MV-4-11 (cell line): ENCODE results near the gene PACSIN2.
"Not testable (repeated sequence)": the region's sequence is repeated elsewhere in the genome, so short reads cannot be mapped to it uniquely, and the experiment has no call there.

Experiments used
- DNase-seq: peaks from one replicate; lab custom pipeline; 2025; lab: John Stamatoyannopoulos, UW

Gene PACSIN2

DNA sequence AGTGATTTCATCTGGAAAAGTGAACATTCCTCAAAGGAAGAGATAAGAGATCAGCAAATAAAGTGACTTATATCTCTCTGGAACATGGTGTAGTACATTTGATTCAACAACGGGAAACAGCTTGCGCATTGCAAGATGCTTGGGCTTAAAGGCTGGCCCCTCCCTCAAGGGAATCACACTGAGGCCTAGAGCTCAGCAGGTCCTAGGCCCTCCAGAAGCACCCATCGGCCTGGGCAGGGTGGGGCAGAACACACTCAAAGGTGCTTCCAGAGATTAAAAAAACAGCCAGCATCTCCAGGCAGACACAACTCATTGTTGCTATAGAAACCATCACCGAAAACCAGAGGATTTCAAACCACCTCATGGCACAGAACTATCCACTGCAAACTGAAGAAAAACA lies 88.8 kb downstream of the PACSIN2 start:
- DNase-seq, result no peak

DNA sequence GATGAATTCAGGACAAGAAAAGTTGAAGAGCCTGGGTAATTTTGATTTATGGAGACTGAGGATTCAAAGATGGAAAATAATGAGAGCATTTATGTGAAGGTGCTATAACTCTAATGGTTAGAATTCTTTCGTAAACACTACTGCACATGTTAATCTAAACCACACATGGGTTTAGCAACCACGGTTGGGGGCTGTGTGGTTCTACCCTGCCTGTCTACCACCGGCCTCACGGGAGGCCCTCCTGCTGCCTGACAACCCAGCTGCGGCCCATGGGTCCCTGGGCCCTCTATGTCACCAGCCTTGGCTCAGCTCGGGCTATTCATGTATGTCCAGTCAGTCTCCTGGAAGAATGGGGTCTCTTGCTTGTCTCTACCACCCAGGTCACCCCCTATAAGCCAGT lies 89.4 kb downstream of the PACSIN2 start:
- DNase-seq, result peak; percentile 67

DNA sequence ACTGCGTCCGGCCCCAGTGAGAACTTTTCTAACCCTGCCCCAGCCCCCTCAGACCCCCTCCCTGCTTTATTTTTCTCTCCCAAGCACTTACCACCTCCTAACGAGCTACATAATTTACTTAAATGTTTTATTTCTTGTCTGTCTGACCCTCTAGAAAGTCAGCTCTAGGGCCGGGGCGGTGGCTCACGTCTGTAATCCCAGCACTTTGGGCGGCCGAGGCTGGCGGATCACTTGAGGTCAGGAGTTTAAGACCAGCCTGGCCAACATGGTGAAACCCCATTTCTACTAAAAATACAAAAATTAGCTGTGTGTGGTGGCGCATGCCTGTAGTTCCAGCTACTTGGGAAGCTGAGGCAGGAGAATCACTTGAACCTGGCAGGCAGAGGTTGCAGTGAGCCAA lies 89.9 kb downstream of the PACSIN2 start:
- not testable (repeated sequence) for DNase-seq

DNA sequence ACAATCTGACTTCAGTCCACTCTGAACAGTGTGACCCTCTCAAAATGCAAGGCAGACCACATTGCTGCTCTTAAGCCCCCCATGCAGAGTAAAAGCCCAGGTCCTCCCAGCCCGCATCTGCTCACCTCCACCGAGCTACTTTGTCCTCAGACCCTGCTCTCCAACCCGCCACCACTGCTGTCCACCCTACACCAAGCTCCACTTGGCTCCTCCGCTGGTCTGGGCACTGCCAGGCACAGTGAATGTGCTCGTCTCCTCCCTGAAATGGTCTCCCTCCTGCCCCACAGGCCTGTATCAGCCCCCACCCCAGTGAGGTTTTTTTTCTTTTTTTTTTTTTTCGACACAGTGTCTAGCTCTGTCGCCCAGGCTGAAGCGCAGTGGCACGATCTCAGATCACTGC lies 90.5 kb downstream of the PACSIN2 start:
- DNase-seq, result no peak

DNA sequence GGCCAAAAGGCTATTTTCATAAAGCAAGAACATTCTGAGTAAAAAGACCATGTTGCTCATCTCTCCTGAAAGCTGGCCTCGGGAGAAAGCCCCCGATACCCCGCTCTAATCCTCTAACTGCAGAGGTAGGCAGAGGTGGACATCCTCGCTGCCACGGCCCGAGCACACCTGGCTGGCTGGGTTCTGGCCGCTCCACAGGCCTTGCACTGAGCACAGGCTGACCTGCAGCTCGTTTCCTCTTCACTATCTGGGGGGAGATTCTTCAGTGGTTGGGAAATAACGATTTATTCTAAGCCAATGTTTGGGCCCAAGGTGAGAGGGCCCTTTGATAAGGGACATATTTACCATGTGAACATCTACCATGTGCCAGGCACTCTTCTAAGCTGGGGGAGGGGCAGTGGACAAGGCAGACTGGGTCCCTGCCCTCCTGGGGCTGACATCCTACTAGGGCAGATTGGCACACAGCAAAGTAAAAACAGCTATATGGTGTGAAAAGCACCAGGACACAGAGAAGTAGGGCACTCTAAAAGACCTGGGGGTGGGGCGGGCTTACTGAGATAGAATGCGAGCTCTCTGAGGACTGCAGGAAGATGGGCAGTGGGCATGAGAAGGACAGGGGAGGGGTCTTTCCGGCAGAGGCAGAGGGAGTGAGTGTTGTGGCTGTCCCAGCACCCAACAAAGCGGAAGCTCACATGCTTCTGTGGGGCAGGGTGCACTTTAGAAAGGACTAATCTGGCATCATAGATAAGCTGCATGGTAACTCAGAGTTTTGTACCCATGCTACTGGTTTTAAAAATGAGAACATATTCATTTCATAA lies 92.4 kb downstream of the PACSIN2 start:
- DNase-seq, result no peak

DNA sequence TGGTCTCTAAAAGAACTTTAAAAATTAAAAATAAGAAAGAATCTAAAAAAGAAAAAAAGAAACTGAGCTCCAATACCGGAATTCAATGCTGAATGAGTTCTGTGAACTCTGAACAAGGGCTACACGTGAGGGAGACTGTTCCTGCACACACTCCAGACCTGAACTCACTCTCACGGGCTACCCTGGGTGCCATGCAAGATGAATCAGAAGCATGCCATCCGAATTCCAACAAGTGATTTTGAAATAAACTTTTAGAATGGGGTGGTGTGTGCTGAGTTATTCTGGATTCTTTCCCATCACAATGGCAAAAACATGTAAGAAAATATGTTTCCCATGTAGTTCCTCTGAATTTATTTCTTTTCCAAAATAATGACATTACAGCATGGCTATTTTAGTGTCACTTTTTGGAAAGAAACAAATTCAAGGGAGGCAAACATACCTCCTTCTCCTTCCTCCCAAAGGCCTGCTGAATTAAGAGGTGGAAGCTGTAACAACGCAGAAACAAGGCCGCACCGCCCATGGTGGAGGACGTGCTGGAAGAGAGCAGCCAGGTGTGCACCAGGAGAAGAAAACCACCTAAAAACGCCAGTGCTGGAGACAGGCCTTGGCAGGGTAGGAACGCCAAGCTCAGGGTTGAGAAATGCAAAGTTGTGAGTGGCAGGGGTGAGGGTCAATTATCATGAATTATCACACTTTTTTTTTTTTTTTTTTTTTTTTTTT lies 94.7 kb downstream of the PACSIN2 start:
- DNase-seq, result no peak

DNA sequence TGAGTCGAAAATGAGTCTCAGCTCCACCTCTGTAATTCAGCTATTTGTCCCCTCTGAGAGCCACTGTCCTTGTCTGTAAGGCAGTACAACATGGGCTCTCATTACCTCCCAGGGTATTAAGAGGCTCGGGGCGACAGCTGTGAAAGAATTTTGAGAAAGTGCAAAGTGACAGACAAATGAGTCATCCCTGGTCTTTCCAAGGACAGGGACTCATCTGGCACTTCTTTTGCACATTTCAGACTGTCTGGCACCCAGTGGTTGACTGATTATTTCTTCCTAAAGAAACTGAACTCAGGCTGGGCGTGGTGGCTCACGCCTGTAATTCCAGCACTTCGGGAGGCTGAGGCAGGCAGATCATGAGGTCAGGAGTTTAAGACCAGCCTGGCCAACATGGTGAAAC lies 95.8 kb downstream of the PACSIN2 start:
- DNase-seq, result peak; percentile 63

DNA sequence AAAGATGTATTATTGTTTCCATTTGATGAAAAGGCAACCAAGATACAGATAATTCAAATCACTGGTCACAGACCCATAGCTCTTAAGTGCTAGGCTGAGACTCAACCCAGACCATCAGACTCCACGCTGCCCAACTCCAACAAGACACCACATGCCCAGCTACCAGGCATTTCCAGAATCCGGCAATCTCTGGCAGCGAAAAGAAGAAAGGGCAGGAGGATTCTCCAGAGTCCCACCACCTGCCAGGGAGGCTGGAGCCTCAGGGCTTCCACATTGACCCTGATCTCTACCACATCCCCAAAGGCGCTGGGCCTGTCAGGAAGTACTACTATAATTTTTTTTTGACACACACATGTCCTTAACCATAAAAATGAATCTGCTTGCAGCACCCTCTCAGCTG lies 96.4 kb downstream of the PACSIN2 start:
- peak; percentile 37 for DNase-seq

DNA sequence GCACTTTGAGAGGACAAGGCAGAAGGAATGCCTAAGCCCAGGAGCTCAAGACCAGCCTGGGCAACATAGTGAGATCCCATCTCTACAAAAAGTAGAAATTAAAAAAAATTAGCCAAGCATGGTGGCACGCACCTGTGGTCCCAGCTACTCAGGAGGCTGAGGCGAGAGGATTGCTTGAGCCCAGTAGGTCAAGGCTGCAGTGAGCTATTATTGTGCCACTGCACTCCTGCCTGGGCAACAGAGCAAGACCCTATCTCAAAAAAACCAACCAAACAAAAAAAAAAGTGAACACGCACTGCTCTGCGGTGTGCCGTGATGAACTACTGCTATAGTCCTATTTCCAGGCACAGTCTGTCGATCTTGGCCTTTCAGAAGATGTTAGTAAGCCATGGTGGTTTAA lies 97.6 kb downstream of the PACSIN2 start:
- not testable (repeated sequence) for DNase-seq

DNA sequence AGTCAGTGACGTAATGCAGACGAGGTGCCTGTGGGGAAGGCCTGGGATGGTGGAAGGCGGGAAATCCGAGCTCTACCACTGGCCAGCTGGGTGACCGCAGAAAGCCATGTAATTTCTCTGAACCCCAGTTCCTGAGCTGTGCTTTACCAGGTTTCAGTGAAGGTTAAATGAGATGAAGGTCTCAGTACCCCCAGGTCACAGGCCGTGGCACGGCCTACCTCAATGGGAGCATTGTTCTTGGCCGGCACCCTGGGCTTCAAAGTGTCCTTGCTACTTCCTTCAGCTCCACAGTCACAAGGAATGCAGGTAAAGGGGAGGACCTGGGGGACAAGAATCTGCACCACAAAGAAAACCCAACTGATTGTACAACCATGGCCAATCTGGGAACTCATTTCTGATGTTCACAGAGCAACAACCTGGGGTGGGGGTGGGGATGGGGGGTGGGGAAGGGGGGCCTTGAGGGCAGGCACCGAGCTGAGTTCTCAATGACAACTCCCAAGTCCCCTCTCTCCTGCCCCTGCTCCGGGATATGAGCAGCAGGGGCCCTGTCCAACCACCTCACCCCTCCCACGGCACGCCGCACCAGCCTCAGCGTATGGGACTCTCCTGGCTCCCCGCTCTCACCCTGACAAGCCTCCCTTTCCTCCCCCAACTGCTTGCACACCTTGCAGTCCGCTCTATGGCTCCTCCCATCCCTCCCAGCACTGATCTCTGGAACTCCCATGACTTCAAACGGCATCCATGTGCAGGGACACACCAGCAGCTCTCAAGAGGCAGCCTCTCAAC lies 98.8 kb downstream of the PACSIN2 start:
- no peak for DNase-seq

DNA sequence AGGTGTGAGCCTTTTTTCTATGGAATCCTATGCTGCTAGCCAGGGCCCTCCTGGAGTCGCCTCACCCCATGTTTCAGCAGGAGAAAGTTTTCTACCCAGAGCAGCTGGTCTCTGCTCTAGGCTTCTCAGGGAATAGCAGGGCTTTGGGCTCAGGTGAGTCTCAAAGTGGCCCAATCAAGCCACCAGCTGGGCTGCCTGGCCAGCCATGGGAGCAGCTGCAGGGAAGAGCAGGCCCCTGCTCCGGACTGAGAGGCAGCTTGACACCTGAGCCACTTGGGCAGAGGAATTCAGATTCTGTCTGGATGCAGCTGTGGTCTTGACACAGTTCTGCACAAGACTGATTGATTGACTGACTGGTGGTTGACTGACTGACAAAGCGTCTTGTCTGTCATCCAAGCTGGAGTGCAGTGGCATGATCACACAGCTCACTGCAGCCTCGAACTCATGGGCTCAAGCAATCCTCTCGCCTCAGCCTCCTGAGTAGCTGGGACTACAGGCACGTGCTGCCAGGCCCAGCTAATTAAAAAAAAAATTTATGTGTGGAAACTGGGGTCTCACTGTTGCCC lies 100.4 kb downstream of the PACSIN2 start:
- DNase-seq, result no peak

DNA sequence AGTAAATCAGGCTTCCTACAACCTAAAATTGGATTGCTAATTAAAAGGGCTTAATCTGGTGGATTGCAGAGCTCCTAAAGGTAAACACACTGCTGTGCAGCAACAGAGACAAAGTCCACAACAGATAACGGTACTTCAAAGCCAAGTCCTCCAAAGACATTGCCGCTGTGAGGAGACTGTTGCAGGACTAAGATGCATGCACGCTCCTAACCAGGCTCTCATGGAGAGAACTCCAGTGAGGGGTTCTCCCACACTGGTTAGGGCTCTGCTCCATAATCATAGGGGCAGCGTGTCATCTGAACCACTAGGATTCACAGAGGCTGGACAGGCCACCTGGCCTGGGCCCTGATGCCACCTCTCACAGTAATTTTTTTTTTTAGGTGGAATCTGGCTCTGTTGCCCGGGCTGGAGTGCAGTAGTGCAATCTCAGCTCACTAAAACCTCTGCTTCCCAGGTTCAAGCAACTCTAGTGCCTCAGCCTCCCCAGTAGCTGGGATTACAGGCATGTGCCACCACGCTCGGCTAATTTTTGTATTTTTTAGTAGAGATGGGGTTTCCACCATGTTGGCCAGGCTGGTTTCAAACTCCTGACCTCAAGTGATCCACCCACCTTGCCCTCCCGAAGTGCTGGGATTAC lies 101.0 kb downstream of the PACSIN2 start:
- DNase-seq, result no peak

DNA sequence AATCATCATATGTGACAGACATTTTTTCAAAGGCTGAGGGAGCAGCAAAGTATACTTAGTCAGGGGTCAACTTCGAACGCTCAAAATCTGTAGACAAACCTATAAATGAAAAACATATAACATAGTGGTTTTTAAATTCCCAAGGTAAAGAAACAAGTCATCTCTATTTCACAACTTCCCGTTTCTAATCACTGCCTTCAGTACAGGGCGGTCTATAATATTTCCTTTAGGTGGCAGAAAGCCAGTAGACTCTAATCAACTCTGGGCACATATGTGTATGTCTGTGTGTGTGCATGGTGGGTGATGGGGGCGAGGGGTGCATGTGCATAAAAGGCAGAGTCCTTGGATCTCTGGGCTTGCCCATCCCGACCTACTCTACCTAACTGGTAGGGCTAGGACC lies 102.9 kb downstream of the PACSIN2 start:
- DNase-seq, result peak; percentile 62

DNA sequence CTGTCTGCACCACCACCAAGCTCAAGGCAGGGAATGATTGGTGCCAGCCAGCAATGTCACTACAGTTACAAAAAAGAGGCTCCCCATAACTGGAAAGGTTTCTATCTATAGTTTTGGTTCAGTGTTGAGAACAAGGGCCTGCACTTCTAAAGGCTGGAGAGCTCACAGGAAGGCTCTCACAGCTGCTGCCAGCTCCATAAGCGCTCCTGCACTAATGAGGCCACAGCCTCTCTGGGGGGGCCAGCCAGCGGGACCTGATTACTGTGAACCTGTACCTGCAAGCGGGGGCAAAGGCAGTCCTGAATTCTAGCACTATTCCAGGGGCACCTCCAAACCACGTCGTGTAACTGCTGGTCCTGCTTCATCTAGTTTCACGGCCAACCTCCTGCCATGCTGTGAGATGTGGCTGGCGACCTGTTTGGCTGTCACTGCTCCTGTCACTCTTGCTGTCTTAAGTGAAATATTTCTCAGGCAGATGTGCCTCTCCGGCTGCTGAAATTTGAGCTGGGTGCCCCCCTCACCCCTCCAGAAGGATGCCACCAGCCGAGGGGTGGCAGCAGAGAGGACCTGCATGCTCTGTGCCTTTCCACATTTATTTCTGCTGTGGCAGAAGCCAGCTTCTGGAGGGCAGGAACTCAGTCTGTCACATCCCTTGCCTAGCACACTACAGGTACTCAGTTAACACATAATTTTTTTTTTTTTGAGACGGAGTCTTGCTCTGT lies 104.6 kb downstream of the PACSIN2 start:
- DNase-seq, result no peak

DNA sequence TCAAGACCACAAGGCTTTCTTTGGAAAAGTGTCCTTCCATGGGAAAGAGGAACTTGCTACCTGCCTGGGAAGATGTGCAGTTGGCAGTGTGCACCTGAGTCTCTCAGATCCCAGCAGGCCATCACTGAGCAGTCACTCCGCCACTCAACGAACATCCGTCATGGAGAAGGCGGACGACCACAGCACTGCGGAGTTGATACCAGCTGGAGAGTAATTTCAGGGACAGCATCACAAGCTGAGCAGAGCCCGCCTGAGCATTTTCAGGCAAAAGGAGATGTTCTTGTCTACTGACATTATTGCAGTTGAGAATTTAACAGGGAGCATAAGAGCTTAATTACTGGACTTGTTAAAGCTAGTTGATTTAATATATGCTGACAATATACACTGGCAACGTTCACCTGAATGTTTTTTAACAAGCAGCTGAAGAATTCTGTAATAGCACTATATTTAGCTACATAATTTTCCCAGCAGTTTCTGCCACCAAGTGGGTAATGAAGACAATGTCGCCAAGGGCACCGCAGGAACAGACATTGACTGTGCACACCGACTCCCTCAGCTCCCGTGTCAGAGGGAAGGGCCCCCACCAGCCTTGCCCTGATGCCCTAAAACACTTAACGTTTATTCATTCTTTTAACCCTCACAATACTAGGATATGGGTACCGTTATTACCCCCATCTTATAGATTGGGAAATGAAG lies 105.4 kb downstream of the PACSIN2 start:
- no peak for DNase-seq

DNA sequence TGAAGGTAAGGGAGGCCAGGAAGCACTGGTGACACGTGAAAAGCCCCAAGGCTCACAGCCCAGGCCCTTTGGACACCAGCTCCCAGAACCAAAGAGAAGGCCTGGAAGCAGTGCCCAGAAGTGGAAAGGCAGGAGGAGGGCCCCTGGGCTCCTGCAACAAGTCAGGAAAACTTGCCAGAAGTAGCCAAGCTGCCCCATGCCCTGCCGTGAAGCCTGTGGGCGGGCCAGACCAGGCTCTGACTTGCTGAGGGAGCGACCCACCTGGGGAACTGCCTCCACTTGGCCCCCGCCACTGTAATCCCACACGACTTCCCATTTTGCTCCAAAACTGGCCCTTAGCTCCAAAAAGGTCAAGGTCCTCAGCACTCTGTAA lies 106.6 kb downstream of the PACSIN2 start:
- no peak for DNase-seq

DNA sequence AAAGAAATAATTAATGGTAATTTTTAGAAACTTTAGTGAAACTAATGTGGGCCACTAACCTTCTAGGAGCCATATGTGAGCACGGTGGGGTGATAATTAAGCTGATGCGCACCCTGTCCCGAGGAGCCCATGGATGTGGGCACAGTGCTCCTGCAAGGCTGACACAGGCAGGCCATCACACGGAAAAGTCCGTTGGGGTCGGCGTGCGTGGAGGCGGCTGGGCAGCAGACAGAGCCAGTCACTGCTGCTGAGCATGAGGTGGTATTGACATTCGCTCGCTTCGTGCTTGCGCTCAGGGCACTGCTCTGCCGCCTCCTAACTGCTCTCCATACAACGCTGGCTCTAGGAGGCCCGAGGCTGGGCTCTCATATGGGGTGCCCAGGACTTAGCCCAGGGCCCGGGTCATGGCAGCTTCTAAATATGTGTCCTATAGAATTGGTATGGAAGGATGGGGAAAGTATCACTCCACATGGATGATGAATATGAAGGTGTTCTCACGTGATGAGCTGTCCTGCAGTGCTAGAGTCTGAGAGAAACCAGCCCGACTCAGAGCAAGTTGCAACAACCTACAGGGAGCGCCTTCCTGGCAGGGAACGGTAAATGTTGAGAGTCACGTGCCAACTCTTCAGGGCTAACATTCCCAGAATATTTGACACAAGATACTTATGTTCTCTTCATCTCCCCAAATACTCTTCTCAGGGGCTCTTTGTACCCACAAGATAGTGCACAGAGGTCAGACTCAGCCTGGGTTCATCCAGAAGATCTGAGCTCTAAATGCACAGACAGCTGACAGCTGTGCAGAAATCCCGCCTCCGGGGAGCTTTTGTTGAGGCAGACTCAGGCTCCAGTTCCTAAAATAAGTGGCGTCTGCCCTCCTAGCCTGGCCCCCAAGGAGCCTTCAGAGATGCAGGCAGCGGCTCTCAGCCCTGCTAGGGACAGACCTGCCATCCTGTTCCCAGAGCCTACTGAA lies 107.3 kb downstream of the PACSIN2 start:
- DNase-seq, result peak; percentile 6

DNA sequence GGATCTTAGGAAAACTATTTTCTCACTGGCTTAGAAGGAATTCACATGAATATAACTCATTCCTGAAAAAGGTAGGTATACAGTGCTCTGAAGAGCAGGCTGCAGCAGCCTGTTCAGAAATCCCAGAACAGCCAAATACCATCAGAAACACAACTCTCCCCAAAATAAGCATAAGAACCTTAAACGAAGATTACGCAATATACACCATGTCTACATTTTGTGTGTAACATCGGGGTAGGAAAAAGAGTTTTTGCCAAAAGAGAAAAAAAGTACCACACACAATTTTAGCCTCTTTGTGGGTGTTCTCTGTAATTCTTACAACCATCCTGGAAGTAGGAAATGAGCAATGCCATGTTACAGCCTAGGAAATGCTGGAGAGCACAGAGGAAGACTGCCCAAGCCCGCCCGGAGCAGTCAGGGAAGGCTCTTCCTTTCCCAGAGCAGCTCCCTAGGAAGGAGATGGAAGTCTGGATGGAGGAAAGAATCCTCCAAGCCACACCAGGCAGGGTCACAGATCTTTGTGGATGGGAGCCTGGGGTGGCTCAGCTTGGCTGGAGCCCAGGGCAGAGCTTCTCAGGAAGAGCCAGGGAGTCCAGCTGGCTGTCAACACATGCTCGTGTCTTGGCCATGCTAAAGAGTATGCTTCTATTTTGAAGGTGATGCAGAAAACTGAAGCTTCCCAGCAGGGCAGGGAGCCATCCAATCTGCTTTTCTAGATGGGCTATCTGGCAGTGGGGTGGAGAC lies 108.2 kb downstream of the PACSIN2 start:
- no peak for DNase-seq

DNA sequence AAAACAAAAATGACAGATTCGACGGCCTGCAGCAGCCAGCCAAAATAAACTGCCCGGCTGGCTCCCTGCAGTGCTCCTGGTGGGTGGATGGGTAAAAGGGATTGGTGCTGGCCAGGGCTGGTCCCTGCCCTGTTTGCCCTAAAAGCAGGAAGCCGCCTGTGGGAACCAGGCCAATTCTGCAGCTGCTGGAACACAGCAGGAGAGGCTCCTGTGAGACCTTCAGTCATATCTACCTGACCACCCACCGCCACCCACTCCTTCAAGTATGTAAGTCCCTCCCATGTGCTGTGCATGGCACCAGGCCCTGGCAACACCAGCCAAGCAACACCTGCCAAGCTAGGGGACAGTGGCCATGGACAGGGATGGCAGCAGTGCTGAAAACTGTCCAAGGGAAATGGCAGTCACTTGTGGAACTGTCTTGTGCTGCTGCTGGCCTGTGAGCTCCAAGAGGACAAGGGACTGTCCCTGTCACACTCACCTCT lies 109.2 kb downstream of the PACSIN2 start:
- no peak for DNase-seq
